Measurements from ENCODE around the gene CDH22. TPM values are rescaled to one million over a fixed set of nuclear protein-coding genes. Genes with fewer than 3 reads are reported as not detected.

Gene CDH22
- total and polyA plus RNA-seq, 2 experiments from 2014 or later: 0.08 to 0.10 TPM

GRCh38 chr20:46240065-46240464 is 68.2 kb downstream of the CDH22 start (continued):
- no peak for TF ChIP-seq ZNF462 (CRISPR knock-in tag; IDR thresholded peaks at IDR 0.05)
- TF ChIP-seq NANOG (IDR thresholded peaks at IDR 0.05; ENCODE audit: borderline replicate concordance): no peak
- TF ChIP-seq JUNB (IDR thresholded peaks at IDR 0.05; ENCODE audit: unreplicated experiment): no peak
- no peak for TF ChIP-seq CTCF (conservative IDR thresholded peaks at IDR 0.05; ENCODE audit: low read depth in 2 of 2)
- no peak for TF ChIP-seq ETS1 (IDR thresholded peaks at IDR 0.05)

GRCh38 chr20:46237736-46238135 is 70.6 kb downstream of the CDH22 start:
- ATAC-seq (no peak), DNase-seq (ENCODE audit: low spot score) (no peak)
- Histone ChIP-seq H3K4me3 (no peak overlapping the region), H3K27ac (ENCODE audit: low read depth) (no peak overlapping the region), H3K27me3 (ENCODE audit: insufficient read depth) (no peaks in the 10 kb centered on the region), H3K9me2 (ENCODE audit: insufficient read depth) (no peaks in the 10 kb centered on the region), H3K4me1 (ENCODE audit: insufficient read depth) (peaks cover 5% of the 10 kb centered on the region; the same call in 1 of the 2 replicates), H2AFZ (no peak overlapping the region), H3K79me2 (replicated peaks; ENCODE audit: insufficient read depth) (no peaks in the 10 kb centered on the region), H3K36me3 (ENCODE audit: insufficient read depth) (no peaks in the 10 kb centered on the region), H3K4me2 (no peak overlapping the region), H3F3A (replicated peaks; ENCODE audit: low read depth) (no peaks in the 10 kb centered on the region), H4K20me1 (replicated peaks; ENCODE audit: insufficient read depth) (no peaks in the 10 kb centered on the region)
- Mint-ChIP-seq H3K4me1 (peaks cover 19% of the 10 kb centered on the region), H3K9me3 (no peaks in the 10 kb centered on the region), H3K27ac (no peak overlapping the region), H3K4me3 (no peak overlapping the region; the same call in 2 of the 3 replicates), H3K27me3 (ENCODE audit: insufficient read depth, low read depth, poor library complexity) (peaks cover 2% of the 10 kb centered on the region), H3K36me3 (ENCODE audit: low read depth) (no peaks in the 10 kb centered on the region)
- TF ChIP-seq ZNF114 (CRISPR knock-in tag; IDR thresholded peaks at IDR 0.05) (no peak), NANOG (IDR thresholded peaks at IDR 0.05; ENCODE audit: borderline replicate concordance) (no peak), STAT1 (IDR thresholded peaks at IDR 0.05; ENCODE audit: unreplicated experiment) (no peak), ETS1 (IDR thresholded peaks at IDR 0.05) (no peak), EZH2phosphoT487 (IDR thresholded peaks at IDR 0.05; ENCODE audit: unreplicated experiment) (no peak), EZH2 (IDR thresholded peaks at IDR 0.05; ENCODE audit: low read depth, unreplicated experiment) (no peak), CREB1 (CRISPR knock-in tag; IDR thresholded peaks at IDR 0.05; ENCODE audit: low read depth) (no peak), ZNF331 (CRISPR knock-in tag; IDR thresholded peaks at IDR 0.05; ENCODE audit: low read depth) (no peak), POLR2AphosphoS5 (IDR thresholded peaks at IDR 0.05; ENCODE audit: low read depth) (no peak), JUNB (IDR thresholded peaks at IDR 0.05; ENCODE audit: unreplicated experiment) (no peak)

Measured in GM23338 (cell line).